Astrocyte (in vitro differentiated cells and primary cell): ENCODE data around the gene C1QB. TPM values are rescaled to one million over a fixed set of nuclear protein-coding genes. Genes with fewer than 3 reads are reported as not detected.

Source experiments
- DNase-seq: peaks from one replicate; pipeline ENCODE4 v3.0.0-alpha.2; 2010; ENCODE audit warnings: low read depth
- FAIRE-seq: peaks from 2 replicates; lab custom pipeline; 2011; peaks lifted over from hg19 to GRCh38; lab: Jason Lieb, UNC
- H2AFZ ChIP-seq: 2 replicates; pipeline ENCODE4 v1.6.0; 2012; ENCODE audit warnings: low read depth, low read length, inconsistent platforms
- H3K27ac ChIP-seq: 2 replicates; pipeline ENCODE4 v1.5.1; 2011; ENCODE audit warnings: low read depth, low read length, inconsistent platforms
- H3K27me3 ChIP-seq: 2 replicates; pipeline ENCODE4 v1.6.0; 2011; ENCODE audit warnings: low read length, inconsistent platforms; ENCODE audit not compliant: insufficient read depth
- H3K36me3 ChIP-seq: 2 replicates; pipeline ENCODE4 v1.5.1; 2011; ENCODE audit warnings: low read length, inconsistent platforms; ENCODE audit not compliant: insufficient read depth
- H3K4me1 ChIP-seq: 2 replicates; pipeline ENCODE4 v1.5.1; 2011; ENCODE audit warnings: low read length, inconsistent platforms; ENCODE audit not compliant: insufficient read depth
- H3K4me2 ChIP-seq: 2 replicates; pipeline ENCODE4 v1.6.0; 2012; ENCODE audit warnings: low read length, inconsistent platforms
- H3K4me3 ChIP-seq: 2 replicates; pipeline ENCODE4 v1.5.1; 2011; ENCODE audit warnings: low read depth, mild to moderate bottlenecking, low read length, inconsistent platforms; ENCODE audit not compliant: insufficient read depth
- H3K79me2 ChIP-seq: 2 replicates; pipeline ENCODE4 v1.6.0; 2012; ENCODE audit warnings: mild to moderate bottlenecking, low read length, inconsistent platforms; ENCODE audit not compliant: insufficient read depth
- H3K9ac ChIP-seq: 2 replicates; pipeline ENCODE4 v1.6.0; 2012; ENCODE audit warnings: mild to moderate bottlenecking, low read length, inconsistent platforms
- H3K9me3 ChIP-seq: 2 replicates; pipeline ENCODE4 v1.5.1; 2012; ENCODE audit warnings: low read depth, mild to moderate bottlenecking, low read length, inconsistent platforms; ENCODE audit not compliant: insufficient read depth
- H4K20me1 ChIP-seq: 2 replicates; pipeline ENCODE4 v1.6.0; 2012; ENCODE audit warnings: low read length, inconsistent platforms; ENCODE audit not compliant: insufficient read depth
- H3K27ac Mint-ChIP-seq: one replicate; pipeline ENCODE4 v1.8.0; 2021; ENCODE audit warnings: mild to moderate bottlenecking, mixed read lengths; ENCODE audit not compliant: unreplicated experiment
- H3K27me3 Mint-ChIP-seq: one replicate; pipeline ENCODE4 v1.8.0; 2021; ENCODE audit warnings: low read depth, mixed read lengths; ENCODE audit not compliant: unreplicated experiment
- H3K36me3 Mint-ChIP-seq: one replicate; pipeline ENCODE4 v1.8.0; 2021; ENCODE audit warnings: low read depth, mixed read lengths; ENCODE audit not compliant: unreplicated experiment
- H3K4me1 Mint-ChIP-seq: one replicate; pipeline ENCODE4 v1.8.0; 2021; ENCODE audit warnings: low read depth, mixed read lengths; ENCODE audit not compliant: unreplicated experiment
- H3K4me3 Mint-ChIP-seq: one replicate; pipeline ENCODE4 v1.8.0; 2021; ENCODE audit warnings: mild to moderate bottlenecking, moderate library complexity, mixed read lengths; ENCODE audit not compliant: unreplicated experiment
- H3K9me3 Mint-ChIP-seq: one replicate; pipeline ENCODE4 v1.8.0; 2021; ENCODE audit warnings: mild to moderate bottlenecking, mixed read lengths; ENCODE audit not compliant: unreplicated experiment
- CTCF ChIP-seq: IDR thresholded peaks from 2 replicates; pipeline ENCODE4 v1.5.1; 2011; ENCODE audit warnings: low read depth, mild to moderate bottlenecking, inconsistent platforms, low read length, moderate library complexity; ENCODE audit not compliant: insufficient read depth
- EZH2 ChIP-seq: IDR thresholded peaks from 2 replicates; pipeline ENCODE4 v1.6.1; 2012; ENCODE audit warnings: mild to moderate bottlenecking, low read length, inconsistent platforms; ENCODE audit not compliant: insufficient read depth
- total RNA-seq: library from RNA; stranded (reverse); gene quantifications from 2 replicates; pipeline ENCODE4 v1.2.1, GENCODE V29; 2021

C1QB gene
- total RNA-seq, 1 donor from 2014 or later = not detected

DNA sequence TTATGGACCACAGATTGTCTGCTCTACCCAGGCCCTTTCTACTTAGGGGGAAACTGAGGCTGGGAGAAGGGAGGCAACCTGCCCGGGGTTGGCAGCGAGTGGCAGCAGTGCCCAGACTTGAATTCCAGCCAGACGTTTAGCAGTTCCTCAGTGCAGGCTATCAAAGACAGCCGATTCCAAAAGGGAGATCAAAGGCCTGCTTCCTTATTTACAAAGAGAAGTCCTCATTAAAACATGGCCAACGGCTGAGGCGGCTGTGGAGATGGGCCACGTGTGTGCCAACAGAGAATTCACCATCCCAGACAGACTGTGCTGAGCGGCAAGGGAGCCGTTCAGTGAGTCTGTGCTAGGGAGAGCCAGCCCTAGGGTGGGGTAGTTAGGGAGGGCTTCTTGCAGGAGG is 27.7 kb downstream of the C1QB start:
- Histone ChIP-seq H3K4me2 (no peak overlapping the region), H3K9ac (no peak overlapping the region), H3K27ac (no peak overlapping the region), H3K4me1 (peaks cover 27% of the 10 kb centered on the region), H3K36me3 (no peaks in the 10 kb centered on the region), H3K4me3 (no peak overlapping the region), H3K9me3 (no peaks in the 10 kb centered on the region), H4K20me1 (no peaks in the 10 kb centered on the region), H3K27me3 (no peaks in the 10 kb centered on the region), H3K79me2 (no peaks in the 10 kb centered on the region), H2AFZ (no peak overlapping the region)
- no peak for DNase-seq
- Mint-ChIP-seq H3K27me3 (peaks cover 29% of the 10 kb centered on the region), H3K36me3 (no peaks in the 10 kb centered on the region), H3K4me1 (peaks cover 2% of the 10 kb centered on the region), H3K9me3 (no peaks in the 10 kb centered on the region), H3K4me3 (no peak overlapping the region), H3K27ac (no peak overlapping the region)
- no peak for FAIRE-seq
- no peak for TF ChIP-seq CTCF
- TF ChIP-seq EZH2 = no peak

GRCh38 chr1:22681556-22682276 is 28.7 kb downstream of the C1QB start:
- Histone ChIP-seq H3K4me1 (peaks cover 28% of the 10 kb centered on the region), H3K36me3 (no peaks in the 10 kb centered on the region), H3K27ac (no peak overlapping the region), H3K79me2 (no peaks in the 10 kb centered on the region), H3K9ac (no peak overlapping the region), H2AFZ (no peak overlapping the region), H3K4me3 (no peak overlapping the region), H4K20me1 (no peaks in the 10 kb centered on the region), H3K4me2 (no peak overlapping the region), H3K27me3 (no peaks in the 10 kb centered on the region), H3K9me3 (no peaks in the 10 kb centered on the region)
- peaks cover 30% of the 10 kb centered on the region for H3K27me3 Mint-ChIP-seq
- no peak overlapping the region for H3K4me3 Mint-ChIP-seq
- TF ChIP-seq EZH2 = no peak
- no peak for TF ChIP-seq CTCF
- H3K4me1 Mint-ChIP-seq = peaks cover 5% of the 10 kb centered on the region
- no peaks in the 10 kb centered on the region for H3K9me3 Mint-ChIP-seq
- no peak overlapping the region for H3K27ac Mint-ChIP-seq
- DNase-seq = no peak
- no peaks in the 10 kb centered on the region for H3K36me3 Mint-ChIP-seq
- no peak for FAIRE-seq

DNA sequence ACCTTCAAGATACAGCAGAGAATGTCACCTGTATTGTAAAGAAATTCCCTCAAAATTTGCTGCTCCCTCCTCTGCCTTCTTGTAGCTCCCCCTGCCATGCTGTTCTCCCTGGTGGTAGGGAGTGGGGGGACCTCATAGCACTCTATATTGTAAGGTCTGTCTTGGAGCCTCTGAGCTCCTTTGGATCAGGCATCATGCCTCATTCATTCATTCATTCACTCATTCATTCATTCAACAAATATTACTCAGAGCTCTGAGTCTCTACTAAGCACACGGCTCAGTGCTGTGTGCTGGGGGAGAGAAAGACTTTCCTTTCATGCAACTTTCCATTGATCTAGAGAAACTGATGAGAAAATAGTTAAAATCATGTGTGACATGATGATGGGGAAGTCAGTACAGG is 30.5 kb downstream of the C1QB start:
- Histone ChIP-seq H3K4me1 (peaks cover 16% of the 10 kb centered on the region), H3K27ac (no peak overlapping the region), H3K9me3 (no peaks in the 10 kb centered on the region), H3K36me3 (no peaks in the 10 kb centered on the region), H3K27me3 (no peaks in the 10 kb centered on the region), H3K79me2 (no peaks in the 10 kb centered on the region), H3K4me3 (no peak overlapping the region), H2AFZ (no peak overlapping the region), H3K4me2 (no peak overlapping the region), H3K9ac (no peak overlapping the region), H4K20me1 (no peaks in the 10 kb centered on the region)
- Mint-ChIP-seq H3K9me3 (no peaks in the 10 kb centered on the region), H3K36me3 (no peaks in the 10 kb centered on the region), H3K4me3 (no peak overlapping the region), H3K27ac (no peak overlapping the region), H3K4me1 (peaks cover 5% of the 10 kb centered on the region), H3K27me3 (peaks cover 36% of the 10 kb centered on the region)
- DNase-seq (no peak), FAIRE-seq (no peak)
- TF ChIP-seq EZH2 = no peak
- TF ChIP-seq CTCF = no peak
